Activated CD4-positive, alpha-beta T cell treated with anti-CD3 and anti-CD28 coated beads, Interleukin-2, amount 50 U/mL, for 4 hours (primary cell): ENCODE measurements around the gene VWA7.
A peak's percentile ranks its signal among the peaks of the same experiment; 100 is the strongest.
"Not testable (repeated sequence)": the region's sequence is repeated elsewhere in the genome, so short reads cannot be mapped to it uniquely, and the experiment has no call there.

Source experiments
- DNase-seq, 2 experiments: peaks; one replicate each; pipeline ENCODE4 v3.0.0-alpha.2; 2020

VWA7 gene

GRCh38 chr6:31799781-31800180, 22.7 kb upstream of the VWA7 start:
- DNase-seq, result no peak

- no peak for DNase-seq
Observed at GRCh38 chr6:31797588-31797987, 20.5 kb upstream of the VWA7 start.

GRCh38 chr6:31796993-31797385, 19.9 kb upstream of the VWA7 start:
- DNase-seq, result no peak

- peak; percentile 70 to 73 for DNase-seq
Observed at GRCh38 chr6:31795616-31796298, 18.6 kb upstream of the VWA7 start, which contains the start of gene VARS1. Gene VARS1, minus strand, starts transcription at chr6:31795752. Its CDS starts 535 bp downstream, at chr6:31795217.

GRCh38 chr6:31794866-31795615, 17.9 kb upstream of the VWA7 start:
- no peak for DNase-seq

- DNase-seq, result no peak
Observed at GRCh38 chr6:31794294-31794865, 17.3 kb upstream of the VWA7 start.

GRCh38 chr6:31793927-31794245, 16.8 kb upstream of the VWA7 start:
- not testable (repeated sequence) for DNase-seq

- no peak for DNase-seq
Observed at GRCh38 chr6:31792761-31793171, 15.6 kb upstream of the VWA7 start.

GRCh38 chr6:31792090-31792374, 14.9 kb upstream of the VWA7 start:
- no peak for DNase-seq

- no peak for DNase-seq
Observed at GRCh38 chr6:31791324-31792089, 14.4 kb upstream of the VWA7 start.

- no peak for DNase-seq
Observed at GRCh38 chr6:31785475-31785874, 8.3 kb upstream of the VWA7 start.

- no peak for DNase-seq
Observed at GRCh38 chr6:31784098-31784925, 7.2 kb upstream of the VWA7 start.

- DNase-seq, result no peak
Observed at GRCh38 chr6:31782126-31782855, 5.2 kb upstream of the VWA7 start.

GRCh38 chr6:31781244-31782125, 4.4 kb upstream of the VWA7 start:
- no peak for DNase-seq

- DNase-seq, result no peak
Observed at GRCh38 chr6:31780507-31781243, 3.5 kb upstream of the VWA7 start.

GRCh38 chr6:31779908-31780307, 2.8 kb upstream of the VWA7 start:
- no peak for DNase-seq

- DNase-seq, result no peak
Observed at GRCh38 chr6:31778999-31779885, 2.1 kb upstream of the VWA7 start.

- DNase-seq, result no peak
Observed at GRCh38 chr6:31778193-31778592, 1.1 kb upstream of the VWA7 start.

GRCh38 chr6:31777667-31778050, 531 bp upstream of the VWA7 start:
- DNase-seq, result no peak
